IPS DF 4.7 (cell line): Measurements from ENCODE around the gene ARHGAP24.
"Not testable (repeated sequence)": the region's sequence is repeated elsewhere in the genome, so short reads cannot be mapped to it uniquely, and the experiment has no call there.

ENCODE experiments used
- DNase-seq: peaks from one replicate; pipeline ENCODE4 v3.0.0-alpha.2; 2013; ENCODE audit warnings: low spot score; ENCODE audit errors: extremely low read depth

The ARHGAP24 gene

GRCh38 chr4:85902647-85903046 lies 427.7 kb downstream of the ARHGAP24 start:
- DNase-seq, result not testable (repeated sequence)

- no peak for DNase-seq
Measured at GRCh38 chr4:85905761-85906160, 430.8 kb downstream of the ARHGAP24 start.

- no peak for DNase-seq
Measured at GRCh38 chr4:85907001-85907400, 432.1 kb downstream of the ARHGAP24 start.

GRCh38 chr4:85909851-85910250 lies 434.9 kb downstream of the ARHGAP24 start:
- DNase-seq, result no peak

- DNase-seq, result no peak
Measured at GRCh38 chr4:85910985-85911384, 436.0 kb downstream of the ARHGAP24 start.

GRCh38 chr4:85913931-85914694 lies 439.2 kb downstream of the ARHGAP24 start:
- DNase-seq, result no peak

GRCh38 chr4:85915570-85915969 lies 440.6 kb downstream of the ARHGAP24 start:
- DNase-seq, result not testable (repeated sequence)

- DNase-seq, result no peak
Measured at GRCh38 chr4:85919200-85919887, 444.4 kb downstream of the ARHGAP24 start.

- no peak for DNase-seq
Measured at GRCh38 chr4:85925071-85925470, 450.1 kb downstream of the ARHGAP24 start.

GRCh38 chr4:85928775-85929591 lies 454.0 kb downstream of the ARHGAP24 start:
- DNase-seq, result no peak

GRCh38 chr4:85929961-85930665 lies 455.2 kb downstream of the ARHGAP24 start:
- DNase-seq, result no peak

- no peak for DNase-seq
Measured at GRCh38 chr4:85932500-85933290, 457.7 kb downstream of the ARHGAP24 start.

- no peak for DNase-seq
Measured at GRCh38 chr4:85933291-85933640, 458.3 kb downstream of the ARHGAP24 start.

GRCh38 chr4:85937507-85937906 lies 462.6 kb downstream of the ARHGAP24 start:
- DNase-seq, result no peak

GRCh38 chr4:85938062-85938461 lies 463.1 kb downstream of the ARHGAP24 start:
- DNase-seq, result no peak

GRCh38 chr4:85938902-85939301 lies 464.0 kb downstream of the ARHGAP24 start:
- no peak for DNase-seq

- DNase-seq, result no peak
Measured at GRCh38 chr4:85939595-85939994, 464.6 kb downstream of the ARHGAP24 start.

GRCh38 chr4:85940151-85940550 lies 465.2 kb downstream of the ARHGAP24 start:
- DNase-seq, result no peak

GRCh38 chr4:85942107-85942506 lies 467.2 kb downstream of the ARHGAP24 start:
- no peak for DNase-seq

- DNase-seq, result no peak
Measured at GRCh38 chr4:85946821-85947220, 471.9 kb downstream of the ARHGAP24 start.

- DNase-seq, result no peak
Measured at GRCh38 chr4:85951099-85951498, 476.1 kb downstream of the ARHGAP24 start.
